ENCODE data around the gene LENG1. TPM values are rescaled to one million over a fixed set of nuclear protein-coding genes. Genes with fewer than 3 reads are reported as not detected.

LENG1 gene
- total RNA-seq, 2 experiments from 2014 or later = 10.2 to 12.8 TPM

Other genes with a start within 250 kb of the LENG1 start
- not detected for gene CACNG8, start 196.8 kb downstream of the LENG1 start, total RNA-seq
- gene CACNG6, start 168.1 kb downstream of the LENG1 start, total RNA-seq = not detected
- not detected for gene VSTM1, start 95.8 kb downstream of the LENG1 start, total RNA-seq
- not detected for gene TARM1, start 78.4 kb downstream of the LENG1 start, total RNA-seq
- gene OSCAR, start 58.9 kb downstream of the LENG1 start, total RNA-seq = 1 to 10 TPM in 1 of 2 experiments, under 1 TPM in 1; 0.96 to 1.5 TPM
- gene NDUFA3, start 56.9 kb downstream of the LENG1 start, total RNA-seq = 100 to 1,000 TPM; 134 to 135 TPM
- gene TFPT, start 44.1 kb downstream of the LENG1 start, total RNA-seq = 10 to 100 TPM; 37.9 to 43.3 TPM
- gene PRPF31, start 44.0 kb downstream of the LENG1 start, total RNA-seq = 10 to 100 TPM; 66.3 to 69.3 TPM
- 10 to 100 TPM; 60.0 to 72.3 TPM for gene CNOT3, start 22.0 kb downstream of the LENG1 start, total RNA-seq
- gene TMC4, start 13.4 kb upstream of the LENG1 start, total RNA-seq = 1 to 10 TPM; 1.7 to 3.0 TPM
- 10 to 100 TPM; 49.0 to 52.2 TPM for gene MBOAT7, start 29.9 kb upstream of the LENG1 start, total RNA-seq
- gene TSEN34, start 31.6 kb upstream of the LENG1 start, total RNA-seq = 10 to 100 TPM; 16.3 to 17.4 TPM
- gene RPS9, start 41.1 kb upstream of the LENG1 start, total RNA-seq = 1,000 to 10,000 TPM; 1,098 to 1,155 TPM
- gene LILRB3, start 63.3 kb upstream of the LENG1 start, total RNA-seq = 1 to 10 TPM in 1 of 2 experiments, under 1 TPM in 1; 0.74 to 1.3 TPM
- under 1 TPM; 0.60 to 0.64 TPM for gene LILRA6, start 83.1 kb upstream of the LENG1 start, total RNA-seq
- under 1 TPM; 0.28 to 0.36 TPM for gene LILRB5, start 97.6 kb upstream of the LENG1 start, total RNA-seq
- gene LILRB2, start 121.4 kb upstream of the LENG1 start, total RNA-seq = under 1 TPM; 0.55 to 0.57 TPM
- not detected for gene LILRA5, start 153.4 kb upstream of the LENG1 start, total RNA-seq
- gene LILRA4, start 179.4 kb upstream of the LENG1 start, total RNA-seq = not detected
- gene LAIR1, start 205.2 kb upstream of the LENG1 start, total RNA-seq = 10 to 100 TPM; 75.0 to 79.2 TPM